GM10248 (cell line): ENCODE measurements around the gene PRC1.

ENCODE experiments used
- CTCF ChIA-PET: fragments of 300-600 bp; sonication (Branson Sonifier 250); formaldehyde crosslinking; extraction: SDS; loops from one replicate; lab custom pipeline; 2021; ENCODE audit warnings: antibody characterized with exemption; lab: Yijun Ruan, JAX
- POLR2A ChIA-PET: fragments of 350-650 bp; sonication (Branson Sonifier 250); formaldehyde crosslinking; extraction: SDS; loops from one replicate; lab custom pipeline; 2020; ENCODE audit warnings: antibody characterized with exemption; lab: Yijun Ruan, JAX
- DNase-seq: peaks from one replicate; pipeline ENCODE4 v3.0.0; 2012; ENCODE audit errors: extremely low spot score
- TF ChIP-seq, protein P1 (sequence below): IDR thresholded peaks from 2 replicates; pipeline ENCODE4 v1.5.1; 2012; ENCODE audit warnings: mild to moderate bottlenecking, low read depth; ENCODE audit errors: extremely low read depth, missing control alignments, control extremely low read depth

PRC1 gene

DNA sequence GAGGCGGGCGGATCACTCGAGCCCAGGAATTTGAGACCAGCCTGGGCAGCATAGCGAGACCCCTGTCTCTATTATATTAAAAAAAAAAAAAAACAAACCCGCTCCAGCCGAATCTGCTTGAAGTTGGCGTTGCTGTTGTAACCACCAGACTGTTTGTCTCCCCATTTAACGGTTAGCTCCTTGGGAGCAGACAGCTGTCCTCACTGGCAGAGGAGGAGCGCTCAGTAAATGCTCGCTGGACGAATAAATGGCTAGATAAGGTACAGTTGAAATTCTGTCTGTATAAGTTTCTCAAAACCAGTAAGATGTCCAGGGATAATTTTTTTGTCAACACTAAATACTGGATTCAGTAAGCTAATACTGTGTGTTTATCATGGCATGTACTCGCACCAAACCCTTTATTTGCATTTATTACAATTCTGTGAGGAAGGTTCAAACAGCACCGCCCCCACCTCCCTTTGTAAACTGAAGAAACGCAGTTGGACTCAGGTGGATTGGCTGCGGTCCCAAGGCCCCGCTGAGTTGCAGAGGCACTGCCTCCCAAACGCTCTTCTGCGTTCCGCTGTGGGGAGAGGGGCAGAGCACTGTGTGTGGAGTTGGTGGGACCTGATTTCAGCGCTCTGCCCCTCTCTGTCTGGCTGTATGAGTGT lies 38.6 kb downstream of the PRC1 start:
- peak; percentile 10 for DNase-seq
- ChIA-PET CTCF (interaction anchor here (1.0 to 23.2 kb wide), 38 partner anchors 9 to 635 kb away, joined by 3 to 447 read pairs (median 5); partner anchors contain the start of genes HDDC3, MAN2A2, UNC45A and VPS33B), POLR2A (interaction anchor here (0.8 kb wide), 1 partner anchor 66 kb away, joined by 5 read pairs; no protein-coding TSS in a partner anchor)

DNA sequence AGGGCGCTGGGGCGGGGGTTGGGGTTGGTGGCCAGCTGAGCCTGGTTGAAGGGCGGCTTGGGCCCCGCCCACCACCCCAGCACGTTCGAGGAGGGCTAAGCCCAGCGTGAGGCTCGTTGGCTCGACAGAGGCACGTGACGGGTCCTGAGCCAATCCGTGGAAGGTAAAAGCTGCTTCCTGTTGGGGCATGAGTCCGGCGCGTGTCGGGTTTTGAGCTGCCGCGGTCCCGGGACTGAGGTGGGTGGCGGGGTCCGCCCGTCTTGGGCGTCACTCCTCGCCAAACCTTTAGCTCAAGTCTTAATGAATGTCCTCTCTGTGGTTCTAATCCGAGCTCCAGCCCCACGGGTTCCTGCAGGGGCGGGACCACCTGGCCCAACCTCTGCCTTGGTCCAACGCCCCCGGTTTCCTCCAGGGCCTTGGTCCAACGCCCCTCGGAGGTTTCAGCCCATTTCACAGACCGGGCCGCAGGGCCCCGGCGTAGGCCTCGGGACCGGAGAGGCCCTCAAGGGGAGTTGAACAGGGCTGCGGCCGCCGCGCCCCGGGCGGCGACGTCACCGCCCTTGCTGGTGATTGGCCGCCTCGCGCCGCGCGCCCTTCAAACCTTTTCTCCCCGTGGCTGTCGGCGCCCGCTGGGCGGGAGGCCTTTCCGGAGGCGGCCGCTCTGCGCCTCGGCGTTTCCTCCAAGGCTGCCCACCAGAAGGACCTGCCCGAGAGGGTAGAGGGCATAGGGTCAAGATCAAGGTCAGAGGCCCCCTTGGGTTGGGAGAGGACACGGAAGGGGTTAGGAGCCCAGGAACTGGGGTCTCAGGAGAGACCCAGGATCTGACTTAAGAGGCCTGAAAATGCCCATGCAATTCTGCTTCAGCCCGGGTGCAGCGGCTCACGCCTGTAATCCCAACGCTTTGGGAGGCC lies 39.4 kb downstream of the PRC1 start, which contains the start of gene RCCD1:
Gene RCCD1 (plus strand): TSS at position 173 of the 912 bp plus-strand sequence. CDS start 1,851 bp downstream, outside the sequence.
- ChIA-PET CTCF (interaction anchor here (0.7 to 23.2 kb wide), 16 partner anchors 8 to 318 kb away, joined by 3 to 447 read pairs (median 14); partner anchors contain the start of genes HDDC3, MAN2A2 and UNC45A), POLR2A (interaction anchor here (0.5 to 1.4 kb wide), 3 partner anchors 9 to 31 kb away, joined by 3 to 8 read pairs (median 4); partner anchors contain the start of gene UNC45A)
- TF ChIP-seq, protein P1, sequence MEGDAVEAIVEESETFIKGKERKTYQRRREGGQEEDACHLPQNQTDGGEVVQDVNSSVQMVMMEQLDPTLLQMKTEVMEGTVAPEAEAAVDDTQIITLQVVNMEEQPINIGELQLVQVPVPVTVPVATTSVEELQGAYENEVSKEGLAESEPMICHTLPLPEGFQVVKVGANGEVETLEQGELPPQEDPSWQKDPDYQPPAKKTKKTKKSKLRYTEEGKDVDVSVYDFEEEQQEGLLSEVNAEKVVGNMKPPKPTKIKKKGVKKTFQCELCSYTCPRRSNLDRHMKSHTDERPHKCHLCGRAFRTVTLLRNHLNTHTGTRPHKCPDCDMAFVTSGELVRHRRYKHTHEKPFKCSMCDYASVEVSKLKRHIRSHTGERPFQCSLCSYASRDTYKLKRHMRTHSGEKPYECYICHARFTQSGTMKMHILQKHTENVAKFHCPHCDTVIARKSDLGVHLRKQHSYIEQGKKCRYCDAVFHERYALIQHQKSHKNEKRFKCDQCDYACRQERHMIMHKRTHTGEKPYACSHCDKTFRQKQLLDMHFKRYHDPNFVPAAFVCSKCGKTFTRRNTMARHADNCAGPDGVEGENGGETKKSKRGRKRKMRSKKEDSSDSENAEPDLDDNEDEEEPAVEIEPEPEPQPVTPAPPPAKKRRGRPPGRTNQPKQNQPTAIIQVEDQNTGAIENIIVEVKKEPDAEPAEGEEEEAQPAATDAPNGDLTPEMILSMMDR = no peak

More for the DNA sequence above, 38.6 kb downstream of the PRC1 start:
- TF ChIP-seq, protein P1 = no peak

DNA sequence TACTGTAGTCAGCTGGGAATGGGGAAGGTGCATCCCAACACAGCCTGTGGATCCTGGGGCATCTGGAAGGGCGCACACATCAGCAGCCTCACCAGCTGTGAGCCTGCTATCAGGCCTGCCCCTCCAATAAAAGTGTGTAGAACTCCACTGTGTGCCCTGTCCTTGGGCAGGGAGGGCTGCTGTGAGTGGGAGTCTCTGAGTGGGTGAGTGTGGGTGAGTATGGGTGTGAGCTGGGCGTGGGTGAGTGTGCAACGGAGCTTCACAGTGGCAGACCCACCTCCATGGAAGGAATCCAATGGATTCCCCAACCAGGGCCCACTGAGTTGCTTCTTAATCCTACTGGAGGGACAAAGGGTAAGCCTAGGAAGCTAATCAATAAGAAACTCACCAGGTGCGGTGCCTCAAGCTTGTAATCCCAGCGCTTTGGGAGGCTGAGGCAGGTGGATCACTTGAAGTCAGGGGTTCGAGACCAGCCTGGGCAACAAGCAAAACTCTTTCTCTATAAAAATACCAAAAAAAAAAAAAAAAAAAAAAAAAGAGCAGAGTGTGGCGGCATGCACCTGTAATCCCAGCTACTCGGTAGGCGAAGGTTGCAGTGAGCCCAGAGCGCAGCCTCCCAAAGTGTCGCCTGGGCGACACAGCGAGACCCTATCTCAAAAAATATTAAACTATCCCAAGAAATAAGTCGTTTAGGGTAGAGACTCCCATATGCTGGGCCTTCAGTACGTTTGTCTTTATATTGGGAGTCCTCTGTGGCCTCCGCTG lies 40.2 kb downstream of the PRC1 start:
- ChIA-PET CTCF (interaction anchor here (0.7 to 23.2 kb wide), 10 partner anchors 8 to 318 kb away, joined by 3 to 447 read pairs (median 50); partner anchors contain the start of genes HDDC3 and UNC45A), POLR2A (interaction anchor here (0.7 to 1.4 kb wide), 3 partner anchors 19 to 32 kb away, joined by 3 to 8 read pairs (median 3); partner anchors contain the start of gene UNC45A)
- DNase-seq = no peak
- TF ChIP-seq, protein P1 = no peak

More for the DNA sequence above, 39.4 kb downstream of the PRC1 start, which contains the start of gene RCCD1:
- DNase-seq = peak; percentile 99

DNA sequence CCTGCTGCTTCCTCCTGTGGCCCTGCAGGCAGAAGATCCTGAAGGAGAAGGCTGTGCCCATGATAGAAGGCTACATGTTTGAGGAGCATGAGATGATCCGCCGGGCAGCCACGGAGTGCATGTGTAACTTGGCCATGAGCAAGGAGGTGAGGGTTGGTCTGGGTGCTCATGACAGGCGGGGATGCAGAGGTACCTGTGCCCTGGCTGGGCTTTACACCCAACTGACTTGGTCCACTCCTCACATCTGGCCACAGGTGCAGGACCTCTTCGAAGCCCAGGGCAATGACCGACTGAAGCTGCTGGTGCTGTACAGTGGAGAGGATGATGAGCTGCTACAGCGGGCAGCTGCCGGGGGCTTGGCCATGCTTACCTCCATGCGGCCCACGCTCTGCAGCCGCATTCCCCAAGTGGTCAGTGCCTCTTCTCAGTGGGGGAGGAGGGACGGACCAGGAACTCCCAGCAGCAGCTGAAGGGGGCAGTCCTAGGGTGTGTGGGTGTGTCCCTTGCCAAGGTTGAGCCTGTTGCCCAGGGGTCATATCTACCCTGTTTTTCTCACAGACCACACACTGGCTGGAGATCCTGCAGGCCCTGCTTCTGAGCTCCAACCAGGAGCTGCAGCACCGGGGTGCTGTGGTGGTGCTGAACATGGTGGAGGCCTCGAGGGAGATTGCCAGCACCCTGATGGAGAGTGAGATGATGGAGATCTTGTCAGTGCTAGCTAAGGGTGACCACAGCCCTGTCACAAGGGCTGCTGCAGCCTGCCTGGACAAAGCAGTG lies 41.2 kb downstream of the PRC1 start:
- ChIA-PET POLR2A (no interaction called here), CTCF (interaction anchor here (6.3 to 23.2 kb wide), 4 partner anchors 16 to 78 kb away, joined by 86 to 447 read pairs (median 152); partner anchors contain the start of genes HDDC3 and UNC45A)
- no peak for DNase-seq
- TF ChIP-seq, protein P1 = no peak

DNA sequence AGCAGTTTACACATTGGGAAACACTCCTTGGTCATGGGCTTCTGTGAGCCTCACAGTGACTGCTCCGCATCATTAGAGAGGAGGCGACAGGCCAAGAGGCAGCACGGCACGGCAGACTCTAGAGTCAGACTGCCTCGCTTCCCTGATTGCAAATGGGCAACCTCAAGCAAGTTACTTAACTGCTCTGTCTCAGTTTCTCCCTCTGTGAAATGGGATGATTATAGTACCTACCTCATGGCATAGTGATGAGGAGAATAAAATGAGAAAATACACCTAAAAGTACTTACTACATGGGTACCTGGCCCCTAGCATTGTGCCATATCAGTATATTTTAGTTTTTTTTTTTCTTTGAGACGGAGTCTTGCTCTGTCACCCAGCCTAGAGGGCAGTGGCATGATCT lies 43.7 kb downstream of the PRC1 start:
- ChIA-PET CTCF (interaction anchor here (23.2 kb wide), 1 partner anchor 14 kb away, joined by 447 read pairs; the partner anchor contains the start of genes HDDC3 and UNC45A), POLR2A (interaction anchor here (0.6 kb wide), 1 partner anchor 97 kb away, joined by 4 read pairs; no protein-coding TSS in a partner anchor)
- TF ChIP-seq, protein P1 = no peak
- no peak for DNase-seq
